Measurements from ENCODE around the gene PSMB7. TPM values are rescaled to one million over a fixed set of nuclear protein-coding genes. Genes with fewer than 3 reads are reported as not detected.
"Not testable (repeated sequence)": the region's sequence is repeated elsewhere in the genome, so short reads cannot be mapped to it uniquely, and the experiment has no call there.

The PSMB7 gene
- total RNA-seq, 2 donors from 2014 or later = 120 to 126 TPM

GRCh38 chr9:124438091-124438490 lies 22.8 kb upstream of the PSMB7 start:
- H3K9me3 Mint-ChIP-seq = no peaks in the 10 kb centered on the region
- no peak overlapping the region for H3K4me3 Mint-ChIP-seq
- ATAC-seq (replicated peaks in 1 of 2) (no peak), DNase-seq (no peak)
- peaks cover 23% of the 10 kb centered on the region for H3K27me3 Mint-ChIP-seq (ENCODE audit: low read depth)
- H3K4me1 Mint-ChIP-seq (ENCODE audit: low read depth) = no peaks in the 10 kb centered on the region
- H3K27ac Mint-ChIP-seq = no peak overlapping the region
- H3K36me3 Mint-ChIP-seq (ENCODE audit: insufficient read depth in 2 of 2) = no peaks in the 10 kb centered on the region

- no peak for DNase-seq
- H3K4me3 Mint-ChIP-seq = no peak overlapping the region
- H3K36me3 Mint-ChIP-seq (ENCODE audit: insufficient read depth in 2 of 2) = no peaks in the 10 kb centered on the region
- no peak overlapping the region for H3K27ac Mint-ChIP-seq
- H3K4me1 Mint-ChIP-seq (ENCODE audit: low read depth) = no peaks in the 10 kb centered on the region
- peaks cover 30% of the 10 kb centered on the region for H3K27me3 Mint-ChIP-seq (ENCODE audit: low read depth)
- H3K9me3 Mint-ChIP-seq = no peaks in the 10 kb centered on the region
- ATAC-seq (replicated peaks in 1 of 2) = no peak
Observed at GRCh38 chr9:124437086-124437485, 21.8 kb upstream of the PSMB7 start.

GRCh38 chr9:124436320-124436719 lies 21.1 kb upstream of the PSMB7 start:
- Mint-ChIP-seq H3K27me3 (ENCODE audit: low read depth) (peaks cover 22% of the 10 kb centered on the region), H3K27ac (no peak overlapping the region), H3K9me3 (no peaks in the 10 kb centered on the region), H3K4me3 (no peak overlapping the region), H3K36me3 (ENCODE audit: insufficient read depth in 2 of 2) (no peaks in the 10 kb centered on the region), H3K4me1 (ENCODE audit: low read depth) (no peaks in the 10 kb centered on the region)
- DNase-seq (no peak), ATAC-seq (replicated peaks in 1 of 2) (no peak)

- Mint-ChIP-seq H3K27ac (no peak overlapping the region), H3K9me3 (no peaks in the 10 kb centered on the region), H3K4me1 (ENCODE audit: low read depth) (no peaks in the 10 kb centered on the region), H3K4me3 (no peak overlapping the region), H3K27me3 (ENCODE audit: low read depth) (peaks cover 8% of the 10 kb centered on the region), H3K36me3 (ENCODE audit: insufficient read depth in 2 of 2) (no peaks in the 10 kb centered on the region)
- DNase-seq (no peak), ATAC-seq (replicated peaks in 1 of 2) (no peak)
Observed at GRCh38 chr9:124429530-124429867, 14.3 kb upstream of the PSMB7 start.

GRCh38 chr9:124428751-124429529 lies 13.7 kb upstream of the PSMB7 start:
- H3K9me3 Mint-ChIP-seq = no peaks in the 10 kb centered on the region
- no peak overlapping the region for H3K27ac Mint-ChIP-seq
- H3K4me1 Mint-ChIP-seq (ENCODE audit: low read depth) = no peaks in the 10 kb centered on the region
- H3K27me3 Mint-ChIP-seq (ENCODE audit: low read depth) = peaks cover 8% of the 10 kb centered on the region
- no peak for DNase-seq
- H3K36me3 Mint-ChIP-seq (ENCODE audit: insufficient read depth in 2 of 2) = no peaks in the 10 kb centered on the region
- no peak for ATAC-seq (replicated peaks in 1 of 2)
- H3K4me3 Mint-ChIP-seq = no peak overlapping the region

GRCh38 chr9:124427281-124427680 lies 12.0 kb upstream of the PSMB7 start:
- Mint-ChIP-seq H3K36me3 (ENCODE audit: insufficient read depth in 2 of 2) (no peaks in the 10 kb centered on the region), H3K9me3 (no peaks in the 10 kb centered on the region), H3K4me1 (ENCODE audit: low read depth) (no peaks in the 10 kb centered on the region), H3K27ac (no peak overlapping the region), H3K27me3 (ENCODE audit: low read depth) (no peaks in the 10 kb centered on the region), H3K4me3 (no peak overlapping the region)
- ATAC-seq (replicated peaks in 1 of 2) (no peak), DNase-seq (no peak)

GRCh38 chr9:124426361-124426760 lies 11.1 kb upstream of the PSMB7 start:
- DNase-seq = no peak
- Mint-ChIP-seq H3K4me1 (ENCODE audit: low read depth) (no peaks in the 10 kb centered on the region), H3K27ac (no peak overlapping the region), H3K4me3 (no peak overlapping the region), H3K9me3 (no peaks in the 10 kb centered on the region), H3K36me3 (ENCODE audit: insufficient read depth in 2 of 2) (no peaks in the 10 kb centered on the region), H3K27me3 (ENCODE audit: low read depth) (no peaks in the 10 kb centered on the region)
- no peak for ATAC-seq (replicated peaks in 1 of 2)

- ATAC-seq (replicated peaks in 1 of 2); H3K36me3 Mint-ChIP-seq (ENCODE audit: insufficient read depth in 2 of 2); H3K27me3 Mint-ChIP-seq (ENCODE audit: low read depth); H3K4me1 Mint-ChIP-seq (ENCODE audit: low read depth); H3K27ac Mint-ChIP-seq; H3K9me3 Mint-ChIP-seq; H3K4me3 Mint-ChIP-seq; DNase-seq: not testable (repeated sequence)
Observed at GRCh38 chr9:124425733-124426132, 10.5 kb upstream of the PSMB7 start.

- no peaks in the 10 kb centered on the region for H3K36me3 Mint-ChIP-seq (ENCODE audit: insufficient read depth in 2 of 2)
- ATAC-seq (replicated peaks in 1 of 2) (no peak), DNase-seq (no peak)
- no peaks in the 10 kb centered on the region for H3K4me1 Mint-ChIP-seq (ENCODE audit: low read depth)
- no peaks in the 10 kb centered on the region for H3K9me3 Mint-ChIP-seq
- no peak overlapping the region for H3K4me3 Mint-ChIP-seq
- H3K27ac Mint-ChIP-seq = no peak overlapping the region
- no peaks in the 10 kb centered on the region for H3K27me3 Mint-ChIP-seq (ENCODE audit: low read depth)
Observed at GRCh38 chr9:124423591-124423990, 8.3 kb upstream of the PSMB7 start.

GRCh38 chr9:124423155-124423554 lies 7.9 kb upstream of the PSMB7 start:
- Mint-ChIP-seq H3K9me3 (no peaks in the 10 kb centered on the region), H3K4me3 (no peak overlapping the region), H3K27me3 (ENCODE audit: low read depth) (no peaks in the 10 kb centered on the region), H3K4me1 (ENCODE audit: low read depth) (no peaks in the 10 kb centered on the region), H3K36me3 (ENCODE audit: insufficient read depth in 2 of 2) (no peaks in the 10 kb centered on the region), H3K27ac (no peak overlapping the region)
- DNase-seq = no peak
- no peak for ATAC-seq (replicated peaks in 1 of 2)

GRCh38 chr9:124420991-124421543 lies 5.8 kb upstream of the PSMB7 start:
- DNase-seq = no peak
- ATAC-seq (replicated peaks in 1 of 2) = no peak
- no peaks in the 10 kb centered on the region for H3K36me3 Mint-ChIP-seq (ENCODE audit: insufficient read depth in 2 of 2)
- H3K9me3 Mint-ChIP-seq = no peaks in the 10 kb centered on the region
- H3K4me1 Mint-ChIP-seq (ENCODE audit: low read depth) = no peaks in the 10 kb centered on the region
- H3K27me3 Mint-ChIP-seq (ENCODE audit: low read depth) = no peaks in the 10 kb centered on the region
- H3K4me3 Mint-ChIP-seq = no peak overlapping the region
- no peak overlapping the region for H3K27ac Mint-ChIP-seq

- H3K9me3 Mint-ChIP-seq = peaks cover 0 to 4% of the 10 kb centered on the region in 2 donors
- no peak overlapping the region for H3K27ac Mint-ChIP-seq
Observed at GRCh38 chr9:124419832-124420489, 4.7 kb upstream of the PSMB7 start.

GRCh38 chr9:124415852-124416484 lies 726 bp upstream of the PSMB7 start:
- no peak for ATAC-seq (replicated peaks in 1 of 2)
- Mint-ChIP-seq H3K9me3 (peaks cover 0 to 4% of the 10 kb centered on the region in 2 donors), H3K4me3 (peak overlapping the region; percentile 98), H3K36me3 (ENCODE audit: insufficient read depth in 2 of 2) (peaks cover 14 to 26% of the 10 kb centered on the region in 2 donors), H3K27me3 (ENCODE audit: low read depth) (no peaks in the 10 kb centered on the region), H3K4me1 (ENCODE audit: low read depth) (peaks cover 42% of the 10 kb centered on the region), H3K27ac (peak overlapping the region; percentile 98)
- no peak for DNase-seq

More at GRCh38 chr9:124419832-124420489, 4.7 kb upstream of the PSMB7 start:
- H3K4me3 Mint-ChIP-seq = no peak overlapping the region
- DNase-seq = no peak
- peak in 1 of 2 donors; percentile 1 for ATAC-seq (replicated peaks in 1 of 2)
- peaks cover 5% of the 10 kb centered on the region for H3K4me1 Mint-ChIP-seq (ENCODE audit: low read depth)
- H3K27me3 Mint-ChIP-seq (ENCODE audit: low read depth) = no peaks in the 10 kb centered on the region
- H3K36me3 Mint-ChIP-seq (ENCODE audit: insufficient read depth in 2 of 2) = peaks cover 2 to 5% of the 10 kb centered on the region in 2 donors

All from activated T-cell treated with anti-CD3 and anti-CD28 coated beads, Interleukin-2, amount 50 U/mL, for 72 hours (primary cell).